ENCODE data around the gene ERP27. TPM values are rescaled to one million over a fixed set of nuclear protein-coding genes. Genes with fewer than 3 reads are reported as not detected.
A peak's percentile ranks its signal among the peaks of the same experiment; 100 is the strongest.

The ERP27 gene
- total and polyA plus RNA-seq, 12 donors: 0.18 to 3.0 (median 1.2) TPM; not detected in 2

- no peak overlapping the region for H3K4me3 ChIP-seq
- TF ChIP-seq, protein P1, sequence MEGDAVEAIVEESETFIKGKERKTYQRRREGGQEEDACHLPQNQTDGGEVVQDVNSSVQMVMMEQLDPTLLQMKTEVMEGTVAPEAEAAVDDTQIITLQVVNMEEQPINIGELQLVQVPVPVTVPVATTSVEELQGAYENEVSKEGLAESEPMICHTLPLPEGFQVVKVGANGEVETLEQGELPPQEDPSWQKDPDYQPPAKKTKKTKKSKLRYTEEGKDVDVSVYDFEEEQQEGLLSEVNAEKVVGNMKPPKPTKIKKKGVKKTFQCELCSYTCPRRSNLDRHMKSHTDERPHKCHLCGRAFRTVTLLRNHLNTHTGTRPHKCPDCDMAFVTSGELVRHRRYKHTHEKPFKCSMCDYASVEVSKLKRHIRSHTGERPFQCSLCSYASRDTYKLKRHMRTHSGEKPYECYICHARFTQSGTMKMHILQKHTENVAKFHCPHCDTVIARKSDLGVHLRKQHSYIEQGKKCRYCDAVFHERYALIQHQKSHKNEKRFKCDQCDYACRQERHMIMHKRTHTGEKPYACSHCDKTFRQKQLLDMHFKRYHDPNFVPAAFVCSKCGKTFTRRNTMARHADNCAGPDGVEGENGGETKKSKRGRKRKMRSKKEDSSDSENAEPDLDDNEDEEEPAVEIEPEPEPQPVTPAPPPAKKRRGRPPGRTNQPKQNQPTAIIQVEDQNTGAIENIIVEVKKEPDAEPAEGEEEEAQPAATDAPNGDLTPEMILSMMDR (IDR thresholded peaks at IDR 0.05): no peak
- TF ChIP-seq POLR2A (IDR thresholded peaks at IDR 0.05): no peak
Observed at GRCh38 chr12:14928931-14929330, 9.4 kb downstream of the ERP27 start.

GRCh38 chr12:14927267-14927666 lies 11.1 kb downstream of the ERP27 start:
- TF ChIP-seq, protein P1 (IDR thresholded peaks at IDR 0.05): no peak
- TF ChIP-seq POLR2A (IDR thresholded peaks at IDR 0.05): no peak
- no peaks in the 10 kb centered on the region for H3K27me3 ChIP-seq
- H3K27ac ChIP-seq: no peak overlapping the region
- 87 to 92% (median 89%) methylated on average over 3 of the region's 3 CpGs for WGBS, 4 donors
- no peak overlapping the region for H3K4me3 ChIP-seq
- no peaks in the 10 kb centered on the region for H3K9me3 ChIP-seq (replicated peaks in 1 of 3)
- intact Hi-C loops (cut with DNase I): no loop called here
- H3K36me3 ChIP-seq (replicated peaks in 1 of 2): no peaks in the 10 kb centered on the region
- DNase-seq: no peak
- H3K4me1 ChIP-seq (replicated peaks in 1 of 2): no peaks in the 10 kb centered on the region

More at GRCh38 chr12:14928931-14929330, 9.4 kb downstream of the ERP27 start:
- 62 to 69% (median 63%) methylated on average over 4 of the region's 4 CpGs for WGBS, 4 donors
- H3K36me3 ChIP-seq (replicated peaks in 1 of 2): no peaks in the 10 kb centered on the region
- no peaks in the 10 kb centered on the region for H3K4me1 ChIP-seq (replicated peaks in 1 of 2)
- DNase-seq: no peak
- no peaks in the 10 kb centered on the region for H3K9me3 ChIP-seq (replicated peaks in 1 of 3)
- intact Hi-C loops (cut with DNase I): no loop called here
- peak overlapping the region in 1 of 5 donors; percentile 15 for H3K27ac ChIP-seq
- no peaks in the 10 kb centered on the region for H3K27me3 ChIP-seq

DNA sequence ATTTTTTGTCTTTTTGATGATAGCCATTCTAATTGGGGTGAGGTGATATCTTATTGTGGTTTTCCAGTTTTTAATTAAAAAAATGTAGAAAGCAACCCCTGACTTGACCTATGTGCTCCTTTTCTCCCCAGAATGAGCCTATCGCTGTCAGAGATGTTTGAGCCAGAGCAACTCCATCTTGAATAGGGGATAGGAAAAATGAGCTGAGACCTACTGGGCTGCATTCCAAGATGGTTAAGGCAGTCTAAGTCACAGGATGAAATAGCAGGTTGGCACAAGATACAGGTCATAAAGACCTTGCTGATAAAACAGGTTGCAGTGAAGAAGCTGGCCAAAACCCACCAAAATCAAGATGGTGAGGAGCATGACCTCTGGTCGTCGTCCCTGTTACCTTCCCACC lies 13.8 kb downstream of the ERP27 start:
- Histone ChIP-seq H3K36me3 (replicated peaks in 1 of 2) (no peaks in the 10 kb centered on the region), H3K27me3 (no peaks in the 10 kb centered on the region), H3K4me3 (no peak overlapping the region), H3K27ac (no peak overlapping the region), H3K4me1 (replicated peaks in 1 of 2) (no peaks in the 10 kb centered on the region), H3K9me3 (replicated peaks in 1 of 3) (no peaks in the 10 kb centered on the region)
- no peak for DNase-seq
- TF ChIP-seq POLR2A (IDR thresholded peaks at IDR 0.05): no peak
- WGBS, 4 donors: 70 to 79% (median 74%) methylated on average over 3 of the region's 3 CpGs
- intact Hi-C loops (cut with DNase I): no loop called here

- intact Hi-C loops (cut with DNase I): no loop called here
- WGBS, 4 donors: 79 to 96% (median 94%) methylated on average over 2 of the region's 2 CpGs
- TF ChIP-seq, protein P1 (IDR thresholded peaks at IDR 0.05): no peak
- no peak for TF ChIP-seq POLR2A (IDR thresholded peaks at IDR 0.05)
- Histone ChIP-seq H3K36me3 (replicated peaks in 1 of 2) (no peaks in the 10 kb centered on the region), H3K9me3 (replicated peaks in 1 of 3) (no peaks in the 10 kb centered on the region), H3K4me1 (replicated peaks in 1 of 2) (no peaks in the 10 kb centered on the region), H3K27ac (no peak overlapping the region), H3K27me3 (no peaks in the 10 kb centered on the region), H3K4me3 (no peak overlapping the region)
- no peak for DNase-seq
Observed at GRCh38 chr12:14923944-14924343, 14.4 kb downstream of the ERP27 start.

- no peak for TF ChIP-seq POLR2A (IDR thresholded peaks at IDR 0.05)
- TF ChIP-seq, protein P1 (IDR thresholded peaks at IDR 0.05): no peak
- 91 to 97% (median 94%) methylated on average over 2 of the region's 2 CpGs for WGBS, 4 donors
- no peak overlapping the region for H3K27ac ChIP-seq
- H3K27me3 ChIP-seq: no peaks in the 10 kb centered on the region
- intact Hi-C loops (cut with DNase I): no loop called here
- H3K4me3 ChIP-seq: no peak overlapping the region
- no peaks in the 10 kb centered on the region for H3K9me3 ChIP-seq (replicated peaks in 1 of 3)
- H3K4me1 ChIP-seq (replicated peaks in 1 of 2): no peaks in the 10 kb centered on the region
- DNase-seq: no peak
- no peaks in the 10 kb centered on the region for H3K36me3 ChIP-seq (replicated peaks in 1 of 2)
Observed at GRCh38 chr12:14921218-14921617, 17.1 kb downstream of the ERP27 start.

Measured in adrenal gland (tissue), 12 donors.